ENCODE measurements around the gene LMNA.
"Not testable (repeated sequence)": the region's sequence is repeated elsewhere in the genome, so short reads cannot be mapped to it uniquely, and the experiment has no call there.

Gene LMNA

DNA sequence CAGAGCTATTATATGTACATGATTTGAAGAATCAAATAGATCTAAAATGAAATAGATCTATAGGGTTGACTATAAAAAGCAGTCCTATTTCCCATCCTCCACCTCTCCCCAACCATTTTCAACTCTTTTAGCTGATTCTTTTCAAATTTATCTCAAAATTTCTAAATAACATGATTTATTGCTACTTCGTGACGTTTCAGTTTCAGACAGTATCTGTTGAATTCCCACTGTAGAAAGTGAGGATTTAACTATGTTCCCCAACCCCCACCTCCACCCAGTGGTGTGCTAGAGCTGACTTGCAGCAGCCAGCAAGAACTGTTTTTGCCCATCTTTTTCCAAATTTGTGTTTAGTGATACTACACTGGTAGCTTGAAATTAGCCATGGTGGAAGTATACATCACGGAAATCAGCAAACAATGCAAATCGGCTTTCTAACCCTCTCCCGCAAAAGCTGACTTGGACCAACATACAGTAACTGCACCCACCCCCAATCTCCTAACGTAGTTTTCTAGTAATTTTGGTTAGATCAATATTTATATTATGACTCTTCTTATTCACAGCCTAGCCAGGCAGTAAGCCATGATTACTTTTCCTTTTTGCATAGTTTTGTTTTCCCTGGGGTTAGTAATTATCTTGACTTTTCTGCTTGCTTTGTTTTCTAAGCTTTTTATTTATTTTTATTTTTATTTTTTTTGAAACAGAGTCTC lies 49.8 kb downstream of the LMNA start:
- DNase-seq = no peak

DNA sequence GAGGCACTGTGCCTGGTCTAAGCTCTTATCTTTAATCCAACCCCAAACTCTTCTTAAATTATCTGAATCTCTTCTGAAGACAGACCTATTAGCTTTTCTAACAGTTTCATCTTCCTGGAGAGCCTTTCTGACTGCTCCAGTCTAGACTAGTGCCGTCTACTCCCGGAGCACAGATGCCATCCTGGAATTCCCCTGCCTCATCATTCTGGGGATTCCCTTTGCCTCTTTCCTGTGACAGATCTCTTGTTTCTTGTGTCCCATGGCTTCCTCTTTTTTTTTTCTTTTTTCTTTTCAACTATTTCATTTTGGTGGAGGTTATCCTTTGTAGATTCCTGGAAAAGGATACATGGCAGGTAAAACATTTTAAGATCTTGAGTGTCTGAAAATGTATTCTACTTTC lies 50.6 kb downstream of the LMNA start:
- DNase-seq = no peak

GRCh38 chr1:156167536-156167935 lies 53.0 kb downstream of the LMNA start:
- DNase-seq = no peak

- DNase-seq = no peak
Observed at GRCh38 chr1:156172696-156173470, 58.4 kb downstream of the LMNA start.

DNA sequence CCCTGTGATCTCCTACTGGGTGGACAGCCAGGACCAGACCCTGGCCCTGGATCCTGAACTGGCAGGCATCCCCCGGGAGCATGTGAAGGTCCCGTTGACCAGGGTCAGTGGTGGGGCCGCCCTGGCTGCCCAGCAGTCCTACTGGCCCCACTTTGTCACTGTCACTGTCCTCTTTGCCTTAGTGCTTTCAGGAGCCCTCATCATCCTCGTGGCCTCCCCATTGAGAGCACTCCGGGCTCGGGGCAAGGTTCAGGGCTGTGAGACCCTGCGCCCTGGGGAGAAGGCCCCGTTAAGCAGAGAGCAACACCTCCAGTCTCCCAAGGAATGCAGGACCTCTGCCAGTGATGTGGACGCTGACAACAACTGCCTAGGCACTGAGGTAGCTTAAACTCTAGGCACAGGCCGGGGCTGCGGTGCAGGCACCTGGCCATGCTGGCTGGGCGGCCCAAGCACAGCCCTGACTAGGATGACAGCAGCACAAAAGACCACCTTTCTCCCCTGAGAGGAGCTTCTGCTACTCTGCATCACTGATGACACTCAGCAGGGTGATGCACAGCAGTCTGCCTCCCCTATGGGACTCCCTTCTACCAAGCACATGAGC lies 62.2 kb downstream of the LMNA start:
- DNase-seq = no peak

DNA sequence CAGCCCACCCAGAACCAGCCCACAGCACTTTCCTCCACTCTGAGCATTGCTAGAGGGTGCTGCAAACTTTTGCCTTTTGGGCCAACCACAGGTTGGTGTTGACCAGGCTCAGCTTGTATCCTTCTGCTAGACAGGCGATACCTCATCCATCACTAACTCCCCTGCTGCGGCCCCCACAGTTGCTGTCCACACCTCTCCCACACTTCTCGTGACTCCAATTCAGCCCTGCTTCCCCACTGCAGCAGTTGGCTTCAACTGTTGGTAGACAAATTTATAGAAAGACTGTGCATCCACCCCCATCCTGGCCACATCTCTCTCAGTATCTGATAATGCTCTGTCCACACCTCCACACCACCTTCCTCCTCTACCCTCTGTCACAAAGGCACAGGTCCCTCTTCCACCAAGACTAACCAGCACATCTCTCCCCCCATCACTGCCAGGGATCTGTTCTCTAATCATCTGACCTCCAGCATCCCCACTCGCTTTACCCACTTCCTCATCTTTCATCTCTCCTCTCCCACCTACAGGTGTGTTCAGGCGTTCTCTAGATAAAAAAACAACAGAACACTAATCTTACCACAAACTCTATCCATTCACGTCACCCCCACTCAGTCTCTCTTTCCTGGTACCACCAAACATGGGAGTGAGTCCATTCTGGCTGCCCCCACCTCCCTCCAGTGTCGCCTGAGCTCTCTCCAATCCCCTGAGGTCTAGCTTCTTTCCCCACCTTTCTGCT lies 63.6 kb downstream of the LMNA start:
- no peak for DNase-seq

DNA sequence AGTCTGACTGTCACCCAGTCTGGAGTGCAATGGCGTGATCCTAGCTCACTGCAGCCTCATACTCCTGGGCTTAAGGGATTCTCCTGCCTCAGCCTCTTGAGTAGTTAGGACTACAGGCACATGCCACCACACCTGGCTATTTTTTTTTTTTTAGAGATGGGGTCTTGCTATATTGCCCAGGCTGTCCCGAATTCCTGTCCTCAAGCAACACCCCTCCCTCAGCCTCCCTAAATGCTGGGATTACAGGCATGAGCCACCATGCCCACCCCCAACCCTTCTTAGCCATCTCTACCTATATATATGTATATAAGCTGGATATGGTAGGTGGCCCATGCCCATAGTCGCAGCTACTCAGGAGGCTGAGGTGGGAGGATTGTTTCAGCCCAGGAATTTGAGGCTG lies 66.0 kb downstream of the LMNA start:
- no peak for DNase-seq

- not testable (repeated sequence) for DNase-seq
Observed at GRCh38 chr1:156181391-156181924, 66.9 kb downstream of the LMNA start.

DNA sequence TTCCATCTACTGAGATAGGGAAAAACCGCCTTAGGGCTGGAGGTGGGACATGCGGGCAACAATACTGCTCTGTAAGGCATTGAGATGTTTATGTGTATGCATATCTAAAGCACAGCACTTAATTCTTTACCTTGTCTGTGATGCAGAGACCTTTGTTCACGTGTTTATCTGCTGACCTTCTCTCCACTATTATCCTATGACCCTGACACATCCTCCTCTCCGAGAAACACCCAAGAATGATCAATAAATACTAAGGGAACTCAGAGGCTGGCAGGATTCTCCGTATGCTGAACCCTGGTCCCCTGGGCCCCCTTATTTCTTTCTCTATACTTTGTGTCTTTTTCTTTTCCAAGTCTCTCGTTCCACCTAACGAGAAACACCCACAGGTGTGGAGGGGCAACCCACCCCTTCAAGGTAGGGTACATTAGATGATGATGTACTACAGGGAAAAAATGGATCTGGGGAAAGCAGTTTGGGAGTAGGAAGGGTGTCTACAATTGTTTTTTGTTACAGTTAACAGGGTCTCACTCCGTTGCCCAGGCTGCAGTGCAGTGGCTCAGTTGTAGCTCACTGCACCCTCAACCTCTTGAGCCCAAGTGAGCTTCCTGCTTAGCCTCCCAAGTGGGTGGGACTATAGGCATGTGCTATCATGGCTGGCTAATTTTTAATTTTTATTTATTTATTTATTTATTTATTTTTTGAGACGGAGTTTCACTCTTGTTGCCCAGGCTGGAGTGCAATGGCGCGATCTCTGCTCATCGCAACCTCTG lies 67.7 kb downstream of the LMNA start:
- DNase-seq = not testable (repeated sequence)

- not testable (repeated sequence) for DNase-seq
Observed at GRCh38 chr1:156186347-156187177, 72.1 kb downstream of the LMNA start.

Data from activated CD8-positive, alpha-beta memory T cell treated with anti-CD3 and anti-CD28 coated beads, Interleukin-2, amount 50 U/mL, for 48 hours (primary cell).